Bronchial epithelial cell (primary cell): ENCODE data around the gene MICALL1. TPM values are rescaled to one million over a fixed set of nuclear protein-coding genes. Genes with fewer than 3 reads are reported as not detected.

Source experiments
- DNase-seq: peaks from one replicate; pipeline ENCODE4 v3.0.0-alpha.2; 2010; ENCODE audit warnings: low read depth
- FAIRE-seq: peaks from 2 replicates; lab custom pipeline; 2011; peaks lifted over from hg19 to GRCh38; lab: Jason Lieb, UNC
- H3K27me3 ChIP-seq: 2 replicates; pipeline ENCODE4 v1.5.1; 2011; ENCODE audit warnings: low read length; ENCODE audit not compliant: control insufficient read depth, insufficient read depth
- H3K36me3 ChIP-seq: 2 replicates; pipeline ENCODE4 v1.5.1; 2011; ENCODE audit warnings: low read length; ENCODE audit not compliant: control insufficient read depth, insufficient read depth
- H3K4me3 ChIP-seq: 2 replicates; pipeline ENCODE4 v1.5.1; 2011; ENCODE audit warnings: mild to moderate bottlenecking, low read depth, low read length, control low read depth
- CTCF ChIP-seq: IDR thresholded peaks from 2 replicates; pipeline ENCODE4 v1.5.1; 2011; ENCODE audit warnings: mild to moderate bottlenecking, moderate library complexity, low read length, control low read depth, inconsistent platforms; ENCODE audit not compliant: insufficient read depth, severe bottlenecking
- total RNA-seq: library from RNA; depleted of rRNA; stranded (reverse); fragments of >200 nt; gene quantifications from 2 replicates; pipeline ENCODE4 v1.2.1, GENCODE V29; 2014

The MICALL1 gene
- total RNA-seq, 1 donor from 2014 or later, result 143 TPM

GRCh38 chr22:37991731-37992442 is 85.8 kb downstream of the MICALL1 start:
- TF ChIP-seq CTCF, result no peak
- FAIRE-seq, result no peak
- Histone ChIP-seq H3K27me3 (no peaks in the 10 kb centered on the region), H3K4me3 (no peak overlapping the region), H3K36me3 (no peaks in the 10 kb centered on the region)
- DNase-seq, result no peak

Other genes with a start within 250 kb of the MICALL1 start
- 2.2 and 3.4 TPM in 2 replicates for gene PDXP, start 247.6 kb upstream of the MICALL1 start, total RNA-seq
- gene LGALS1, start 230.7 kb upstream of the MICALL1 start, total RNA-seq, result 1,816 and 1,987 TPM in 2 replicates
- gene NOL12, start 220.0 kb upstream of the MICALL1 start, total RNA-seq, result 39.8 and 50.1 TPM in 2 replicates
- gene TRIOBP, start 209.2 kb upstream of the MICALL1 start, total RNA-seq, result 40.3 and 45.6 TPM in 2 replicates
- gene GCAT, start 98.4 kb upstream of the MICALL1 start, total RNA-seq, result 12.8 and 27.6 TPM in 2 replicates
- gene GALR3, start 82.9 kb upstream of the MICALL1 start, total RNA-seq, result not detected in 2 replicates
- gene ANKRD54, start 62.0 kb upstream of the MICALL1 start, total RNA-seq, result 18.7 and 18.9 TPM in 2 replicates
- 267 and 420 TPM in 2 replicates for gene EIF3L, start 56.9 kb upstream of the MICALL1 start, total RNA-seq
- not detected in 2 replicates for gene C22orf23, start 47.3 kb downstream of the MICALL1 start, total RNA-seq
- gene POLR2F, start 47.4 kb downstream of the MICALL1 start, total RNA-seq, result 23.7 and 41.0 TPM in 2 replicates
- not detected in 2 replicates for gene SOX10, start 78.3 kb downstream of the MICALL1 start, total RNA-seq
- 27.9 and 31.6 TPM in 2 replicates for gene PICK1, start 151.1 kb downstream of the MICALL1 start, total RNA-seq
- gene SLC16A8, start 177.9 kb downstream of the MICALL1 start, total RNA-seq, result 0.26 TPM in 1 of 2 replicates, not detected in the other
- gene BAIAP2L2, start 204.4 kb downstream of the MICALL1 start, total RNA-seq, result 0.26 and 0.38 TPM in 2 replicates